GM20000 (cell line): ENCODE results near the gene CMPK1.

Experiments used
- DNase-seq: peaks from one replicate; pipeline ENCODE4 v3.0.0; 2012; ENCODE audit warnings: low spot score
- TF ChIP-seq, protein P1 (sequence below): IDR thresholded peaks from 2 replicates; pipeline ENCODE4 v1.5.1; 2012; ENCODE audit warnings: mild to moderate bottlenecking, control low read depth; ENCODE audit errors: extremely low read depth, missing control alignments

Gene CMPK1

DNA sequence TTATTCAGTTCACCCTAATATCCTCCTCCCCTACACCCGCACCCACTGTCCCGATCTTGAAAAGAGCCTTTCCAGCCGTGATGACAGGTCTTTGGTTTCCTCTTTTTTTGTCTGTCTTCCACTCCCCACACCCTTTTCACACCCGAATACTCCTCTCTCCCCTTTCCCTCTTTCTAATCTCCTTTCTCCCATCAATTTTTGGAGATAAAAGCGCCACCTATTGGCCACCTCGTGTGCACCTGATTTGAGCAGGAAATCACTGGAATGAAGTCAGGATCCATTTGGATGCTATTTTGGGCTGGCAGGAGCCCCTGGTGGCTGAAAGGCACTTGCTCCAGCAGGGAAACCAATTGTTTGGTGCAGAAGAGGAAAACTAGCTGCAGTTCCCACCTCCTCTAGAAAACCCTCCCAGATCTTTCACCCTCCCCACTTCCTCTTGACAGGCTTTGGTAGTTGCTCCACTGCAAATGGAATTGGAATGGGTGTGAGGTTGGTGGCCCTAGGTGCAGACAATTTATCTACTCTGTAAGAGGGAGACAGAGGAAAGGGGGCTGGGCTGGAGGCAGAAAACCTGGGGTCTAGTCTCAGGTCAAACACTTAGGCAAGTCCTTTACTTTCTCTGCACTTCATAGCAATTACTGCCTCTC is 90.9 kb downstream of the CMPK1 start:
- no peak for DNase-seq
- TF ChIP-seq, protein P1, sequence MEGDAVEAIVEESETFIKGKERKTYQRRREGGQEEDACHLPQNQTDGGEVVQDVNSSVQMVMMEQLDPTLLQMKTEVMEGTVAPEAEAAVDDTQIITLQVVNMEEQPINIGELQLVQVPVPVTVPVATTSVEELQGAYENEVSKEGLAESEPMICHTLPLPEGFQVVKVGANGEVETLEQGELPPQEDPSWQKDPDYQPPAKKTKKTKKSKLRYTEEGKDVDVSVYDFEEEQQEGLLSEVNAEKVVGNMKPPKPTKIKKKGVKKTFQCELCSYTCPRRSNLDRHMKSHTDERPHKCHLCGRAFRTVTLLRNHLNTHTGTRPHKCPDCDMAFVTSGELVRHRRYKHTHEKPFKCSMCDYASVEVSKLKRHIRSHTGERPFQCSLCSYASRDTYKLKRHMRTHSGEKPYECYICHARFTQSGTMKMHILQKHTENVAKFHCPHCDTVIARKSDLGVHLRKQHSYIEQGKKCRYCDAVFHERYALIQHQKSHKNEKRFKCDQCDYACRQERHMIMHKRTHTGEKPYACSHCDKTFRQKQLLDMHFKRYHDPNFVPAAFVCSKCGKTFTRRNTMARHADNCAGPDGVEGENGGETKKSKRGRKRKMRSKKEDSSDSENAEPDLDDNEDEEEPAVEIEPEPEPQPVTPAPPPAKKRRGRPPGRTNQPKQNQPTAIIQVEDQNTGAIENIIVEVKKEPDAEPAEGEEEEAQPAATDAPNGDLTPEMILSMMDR: peak; percentile 56
